ENCODE results near the gene CHD9.

DNA sequence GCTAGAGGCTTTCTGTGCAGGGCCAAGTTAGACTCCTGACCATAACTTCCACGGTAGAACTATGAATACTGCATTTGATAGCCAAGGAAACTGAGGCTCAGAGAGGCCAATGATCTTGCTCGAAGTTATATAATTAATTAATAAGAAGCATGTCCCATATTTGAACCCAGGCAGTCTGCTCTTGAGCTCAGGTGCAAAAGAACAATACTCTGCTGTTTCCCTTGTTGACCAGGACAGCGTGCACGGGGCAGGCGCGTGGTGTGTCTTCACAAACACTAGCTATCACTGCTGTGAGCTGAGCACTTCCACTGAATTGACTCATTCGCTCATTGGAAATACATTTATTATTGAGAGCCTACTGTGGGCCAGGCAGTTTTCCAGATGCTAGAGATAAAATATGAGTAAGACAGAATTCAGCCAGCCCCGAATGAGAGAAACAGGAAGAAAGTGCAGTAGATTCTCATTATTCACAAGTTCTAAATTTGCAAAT, 1.6 kb downstream of the CHD9 start:
- TF ChIP-seq CREB5 (CRISPR knock-in tag; IDR thresholded peaks at IDR 0.05; ENCODE audit: low read depth) (no peak), PATZ1 (CRISPR knock-in tag; IDR thresholded peaks at IDR 0.05; ENCODE audit: borderline replicate concordance) (no peak), TCF4 (CRISPR knock-in tag; IDR thresholded peaks at IDR 0.05; ENCODE audit: borderline replicate concordance) (no peak), ARNTL (CRISPR knock-in tag; IDR thresholded peaks at IDR 0.05; ENCODE audit: borderline replicate concordance, low read depth) (no peak), ZNF70 (CRISPR knock-in tag; IDR thresholded peaks at IDR 0.05) (no peak), RARB (CRISPR knock-in tag; IDR thresholded peaks at IDR 0.05) (no peak), PPARA (CRISPR knock-in tag; IDR thresholded peaks at IDR 0.05; ENCODE audit: borderline replicate concordance) (no peak), ZFP3 (CRISPR knock-in tag; IDR thresholded peaks at IDR 0.05) (no peak), GLIS3 (CRISPR knock-in tag; IDR thresholded peaks at IDR 0.05) (no peak), ISL1 (CRISPR knock-in tag; IDR thresholded peaks at IDR 0.05) (no peak), ZFP30 (CRISPR knock-in tag; IDR thresholded peaks at IDR 0.05) (no peak)

Measured in SK-N-SH treated with all-trans-retinoic acid at 6 μM for 48 hours (cell line).